Activated T-helper 1 cell treated with anti-CD3 and anti-CD28 coated beads, Interleukin-2, amount 50 U/mL, for 16 hours (primary cell): Measurements from ENCODE around the gene TTC16.

ENCODE experiments used
- DNase-seq, 2 donors: peaks; one replicate each; pipeline ENCODE4 v3.0.0-alpha.2; 2020; ENCODE audit warnings: low read depth in 1 of 2, low spot score in 1 of 2

The TTC16 gene

DNA sequence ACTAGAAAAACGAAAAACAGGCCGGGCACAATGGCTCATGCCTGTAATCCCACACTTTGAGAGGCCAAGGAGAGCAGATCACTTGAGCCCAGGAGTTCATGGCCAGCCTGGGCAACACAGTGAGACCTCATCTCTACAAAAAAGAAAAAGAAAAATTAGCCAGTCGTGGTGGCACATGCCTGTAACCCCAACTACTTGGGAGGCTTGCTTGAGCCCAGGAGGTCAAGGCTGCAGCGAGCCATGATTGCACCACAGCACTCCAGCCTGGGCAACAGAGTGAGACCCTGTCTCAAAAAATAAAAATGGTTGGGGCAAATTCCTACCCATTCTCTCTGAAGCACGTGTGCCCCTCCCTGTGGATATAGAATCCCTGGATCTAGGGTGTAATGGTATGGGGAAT lies 17.5 kb upstream of the TTC16 start:
- no peak for DNase-seq

DNA sequence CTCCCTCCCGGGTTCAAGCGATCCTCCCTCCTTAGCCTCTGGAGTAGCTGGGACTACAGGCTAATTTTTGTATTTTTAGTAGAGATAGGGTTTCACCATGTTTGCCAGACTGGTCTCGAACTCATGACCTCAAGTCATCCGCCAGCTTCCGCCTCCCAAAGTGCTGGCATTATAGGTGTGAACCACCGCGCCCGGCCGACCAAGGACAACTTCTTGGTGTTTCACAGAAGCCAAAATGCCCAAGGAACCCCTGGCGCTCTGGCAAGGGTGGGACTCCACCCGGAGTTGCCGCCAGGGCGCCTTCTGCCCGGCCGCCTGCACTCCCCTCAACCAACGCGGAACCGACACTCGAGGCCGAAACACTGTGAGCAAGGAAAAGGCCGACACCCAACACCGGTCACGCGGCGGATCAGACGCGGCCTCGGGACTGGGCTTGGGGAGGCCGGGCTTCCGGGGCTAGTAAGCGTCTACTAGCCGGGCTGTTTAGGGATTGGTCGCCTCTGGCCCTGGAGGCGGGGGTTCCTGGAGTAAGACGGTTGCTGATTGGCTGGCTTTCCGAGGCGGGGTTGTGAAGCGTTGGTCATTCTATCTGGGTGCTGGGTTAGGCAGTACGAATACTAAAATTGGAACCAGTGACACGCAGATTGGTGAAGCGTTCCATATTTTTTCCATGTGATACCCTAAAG lies 16.8 kb upstream of the TTC16 start:
- DNase-seq = peak; percentile 58 to 74

DNA sequence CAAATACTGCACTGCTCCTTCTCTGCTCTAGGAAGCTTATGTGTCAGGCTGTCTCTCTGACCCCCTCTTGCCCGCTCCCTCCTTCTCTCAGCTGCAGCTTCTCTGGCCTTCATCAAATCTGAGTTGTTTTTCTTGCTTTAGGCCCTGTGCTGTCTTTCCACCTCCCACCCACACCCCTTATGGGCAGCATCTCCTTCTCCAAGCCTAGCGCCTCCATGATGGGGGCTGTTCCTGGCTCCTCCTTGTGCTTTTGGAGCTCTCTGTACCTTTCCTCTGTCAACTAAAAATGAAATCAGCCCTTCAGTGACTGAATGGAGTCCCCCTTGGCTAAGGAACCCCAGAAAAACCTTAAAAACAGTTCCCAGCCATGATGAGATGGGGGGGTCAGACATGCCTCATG lies 15.7 kb upstream of the TTC16 start:
- no peak for DNase-seq

DNA sequence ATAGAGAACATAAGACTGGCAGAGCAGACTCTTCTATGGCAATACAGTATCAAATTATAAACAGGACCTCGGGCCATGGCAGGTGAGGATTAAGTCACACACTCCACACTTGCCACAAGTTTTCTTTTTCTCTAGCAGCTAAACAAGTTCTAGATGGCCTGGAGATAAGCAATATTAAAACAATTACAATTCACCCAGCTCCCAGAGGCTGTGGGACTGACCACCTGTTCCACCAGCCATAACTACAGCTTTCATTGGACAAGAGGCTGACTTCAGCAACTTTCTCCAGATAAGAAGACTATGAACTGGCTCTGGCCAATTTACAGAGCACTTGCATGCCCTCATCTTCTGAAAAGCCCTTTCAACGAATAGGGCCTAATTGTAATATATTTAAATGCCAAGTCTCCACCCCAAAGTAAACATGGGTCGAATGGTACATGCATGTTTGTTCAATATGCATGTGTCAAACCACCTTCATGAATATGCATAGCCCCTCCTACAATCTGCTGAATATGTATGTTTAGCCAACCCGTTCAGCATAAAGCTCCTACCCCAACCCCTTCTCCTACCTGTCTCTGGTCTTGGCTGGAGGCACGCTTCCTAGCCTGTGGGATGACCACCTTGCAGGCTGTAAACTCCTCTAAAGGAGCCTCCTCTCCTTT lies 15.2 kb upstream of the TTC16 start:
- no peak for DNase-seq

DNA sequence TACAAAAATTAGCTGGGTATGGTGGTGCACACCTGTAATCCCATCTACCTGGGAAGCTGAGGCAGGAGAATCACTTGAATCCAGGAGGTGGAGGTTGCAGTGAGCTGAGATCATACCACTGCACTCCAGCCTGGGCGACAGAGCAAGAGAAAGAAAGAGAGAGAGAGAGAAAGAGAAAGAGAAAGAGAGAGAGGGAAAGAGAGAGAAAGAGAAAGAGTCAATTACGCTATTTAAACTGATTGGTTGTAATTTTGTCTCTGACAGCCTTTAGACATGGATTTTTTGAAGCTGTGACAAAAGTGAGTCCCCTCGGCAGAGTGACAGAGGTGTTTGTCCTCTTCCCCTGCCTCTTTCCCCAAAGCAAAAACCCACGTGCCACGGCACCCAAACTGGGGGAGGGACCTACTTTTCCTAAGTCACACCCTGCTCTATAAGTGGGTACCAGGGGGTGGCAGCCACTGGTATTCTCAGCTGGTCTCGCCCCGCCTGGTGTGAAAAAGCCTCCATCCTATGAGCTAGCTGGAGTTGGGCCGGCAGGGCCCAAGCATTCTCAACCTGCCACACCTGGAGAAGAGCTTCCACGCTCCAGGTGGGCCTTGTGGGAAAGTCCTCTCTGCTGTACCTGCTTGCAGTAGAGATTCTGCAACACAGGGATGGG lies 12.5 kb upstream of the TTC16 start:
- no peak for DNase-seq

DNA sequence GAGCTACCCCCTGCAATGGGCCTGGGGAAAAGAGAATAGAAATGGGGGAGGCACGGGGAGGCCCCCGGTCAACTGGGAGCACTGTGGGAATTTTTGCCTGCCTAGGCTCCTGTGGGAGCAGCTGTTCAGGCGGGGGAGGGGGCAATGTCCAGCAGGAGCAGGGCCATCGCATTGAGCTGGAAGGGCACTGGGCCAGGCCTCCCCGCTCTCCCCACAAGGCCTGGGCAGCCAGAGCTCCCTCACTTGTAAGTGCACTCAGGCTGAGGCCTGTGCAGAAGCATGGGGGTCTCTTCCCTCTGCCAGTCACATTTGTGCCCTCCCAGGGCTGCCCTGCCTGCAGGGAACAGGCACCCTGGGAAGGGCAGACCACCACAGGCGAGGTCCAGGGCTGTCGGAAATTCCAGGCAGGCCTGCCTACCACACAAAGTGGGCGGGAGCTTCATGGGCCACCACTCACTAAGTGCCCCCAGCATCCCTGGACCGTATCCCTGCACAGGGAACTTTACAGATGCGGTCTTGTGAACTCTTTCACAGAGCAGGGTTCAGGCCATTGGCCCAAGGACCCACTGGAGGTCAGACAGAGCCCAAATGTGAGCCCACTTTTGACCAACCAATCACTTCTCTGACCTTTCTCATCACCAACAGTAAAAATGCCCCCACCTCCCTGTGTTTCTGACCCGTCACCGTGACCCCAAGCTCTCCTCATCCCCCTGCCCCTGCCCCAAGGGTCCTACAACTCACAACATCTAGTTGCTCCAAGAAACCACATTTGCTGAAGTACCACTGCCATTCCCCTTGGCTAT lies 10.1 kb upstream of the TTC16 start:
- no peak for DNase-seq

DNA sequence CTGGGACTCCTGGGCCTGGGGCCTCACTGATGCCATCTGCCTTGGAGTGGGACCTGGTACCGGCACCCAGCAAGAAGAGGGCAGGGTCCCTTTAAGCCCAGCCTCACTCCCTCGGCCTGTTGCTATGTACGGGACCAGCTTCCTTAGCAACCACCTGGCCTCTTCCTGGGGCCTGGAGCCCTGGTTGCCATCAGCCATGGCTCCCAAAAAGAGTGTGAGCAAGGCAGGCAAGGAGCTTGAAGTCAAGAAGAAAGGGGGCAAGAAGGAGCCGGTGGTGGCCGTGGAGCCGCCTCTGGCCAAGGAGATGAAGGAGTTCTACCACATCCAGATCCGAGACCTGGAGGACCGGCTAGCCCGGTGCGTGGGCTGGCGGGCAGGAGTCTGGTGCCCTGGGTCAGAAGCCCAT lies 9.0 kb upstream of the TTC16 start, which contains the start of gene CFAP157:
TSS of gene CFAP157 (plus strand) at position 153 of the 406 bp plus-strand sequence. CDS start at position 197, 44 bp downstream.
- DNase-seq = no peak

DNA sequence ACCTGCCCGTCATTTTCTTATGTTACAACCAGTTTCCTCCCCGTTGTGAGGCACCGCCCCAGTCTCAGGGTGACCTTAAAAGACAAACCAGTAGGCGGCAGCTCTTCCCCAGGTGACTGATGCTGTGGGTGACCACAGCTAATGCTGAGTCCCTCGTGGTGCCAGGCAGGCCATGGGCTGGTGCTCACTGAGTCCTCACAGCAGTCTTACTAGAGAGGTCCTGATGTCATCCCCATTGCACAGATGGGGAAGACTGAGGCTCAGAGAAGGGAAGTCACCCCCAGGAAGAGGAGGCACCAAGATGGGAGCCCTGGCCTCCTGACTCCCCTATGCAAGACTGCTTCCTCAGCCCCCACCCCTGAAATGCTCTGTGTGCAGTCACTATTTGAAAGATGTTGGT lies 8.1 kb upstream of the TTC16 start:
- DNase-seq = no peak

DNA sequence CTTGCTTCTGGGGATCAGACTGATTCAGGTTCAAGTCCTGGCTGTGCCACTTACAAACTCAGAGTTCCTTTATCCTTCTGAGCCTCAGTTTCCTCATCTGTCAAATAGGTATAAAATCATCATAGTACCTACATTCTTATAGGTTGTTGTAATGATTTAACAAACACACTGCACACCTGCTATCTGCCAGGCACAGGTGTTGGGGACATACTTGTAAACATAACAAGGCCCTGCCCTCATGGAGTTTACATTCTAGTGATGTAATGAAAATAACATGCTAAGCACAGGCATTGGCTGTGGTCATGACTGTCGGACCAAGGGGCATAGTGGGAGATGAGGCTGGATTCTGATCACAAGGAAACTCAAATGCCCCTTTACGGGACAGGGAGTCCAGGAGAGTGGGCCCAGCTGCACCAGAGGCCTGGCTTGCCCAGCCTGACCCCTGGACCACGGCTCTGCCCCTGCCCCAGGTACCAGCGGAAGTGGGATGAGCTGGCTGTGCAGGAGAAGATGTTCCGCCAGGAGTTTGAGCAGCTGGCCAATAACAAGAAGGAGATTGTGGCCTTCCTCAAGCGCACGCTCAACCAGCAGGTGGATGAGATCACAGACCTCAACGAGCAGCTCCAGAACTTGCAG lies 6.8 kb upstream of the TTC16 start:
- no peak for DNase-seq

DNA sequence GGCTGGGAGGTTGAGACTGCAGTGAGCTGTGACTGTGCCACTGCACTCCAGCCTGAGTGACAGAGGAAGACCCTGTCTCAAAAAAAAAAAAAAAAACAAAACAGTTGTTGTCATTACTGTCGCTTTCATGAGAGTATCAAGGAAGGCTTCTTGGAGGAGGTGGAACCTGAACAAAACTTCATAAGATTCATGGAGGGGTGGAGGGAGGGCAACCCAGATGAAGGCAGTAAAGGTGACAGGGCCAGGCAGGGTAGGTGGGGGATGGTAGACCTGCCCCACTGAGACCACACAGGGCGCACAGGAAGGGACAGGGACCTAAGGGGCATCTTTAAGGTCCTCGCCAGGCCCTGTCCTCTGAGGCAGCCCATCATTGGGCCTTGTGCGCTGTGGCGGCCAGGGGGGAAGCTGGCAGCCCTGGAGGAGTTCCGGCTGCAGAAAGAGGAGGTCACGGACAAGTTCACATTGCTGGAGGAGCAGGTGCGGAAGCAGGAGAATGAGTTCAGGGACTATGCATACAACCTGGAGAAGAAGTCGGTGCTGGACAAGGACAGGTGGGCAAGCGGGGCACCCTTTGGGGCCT lies 5.6 kb upstream of the TTC16 start:
- DNase-seq = no peak

DNA sequence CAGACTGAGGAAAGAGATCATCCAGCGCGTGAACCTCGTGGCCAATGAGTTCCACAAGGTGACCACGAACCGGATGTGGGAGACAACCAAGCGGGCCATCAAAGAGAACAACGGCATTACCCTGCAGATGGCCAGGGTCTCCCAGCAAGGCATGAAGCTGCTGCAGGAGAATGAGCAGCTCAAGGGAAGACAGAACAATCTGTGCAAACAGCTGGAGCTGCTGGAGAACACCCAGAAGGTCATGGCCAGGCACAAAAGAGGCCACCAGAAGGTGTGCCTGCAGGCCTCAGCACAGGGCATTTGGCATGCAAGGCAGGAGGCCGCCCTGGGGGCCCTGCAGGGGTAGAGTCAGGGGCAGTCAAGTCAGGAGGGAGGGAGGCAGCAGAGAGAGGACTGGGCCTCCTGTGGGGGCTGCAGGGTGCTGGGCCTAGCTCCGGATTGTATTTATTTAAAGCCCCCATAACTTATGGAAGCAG lies 4.6 kb upstream of the TTC16 start:
- no peak for DNase-seq

DNA sequence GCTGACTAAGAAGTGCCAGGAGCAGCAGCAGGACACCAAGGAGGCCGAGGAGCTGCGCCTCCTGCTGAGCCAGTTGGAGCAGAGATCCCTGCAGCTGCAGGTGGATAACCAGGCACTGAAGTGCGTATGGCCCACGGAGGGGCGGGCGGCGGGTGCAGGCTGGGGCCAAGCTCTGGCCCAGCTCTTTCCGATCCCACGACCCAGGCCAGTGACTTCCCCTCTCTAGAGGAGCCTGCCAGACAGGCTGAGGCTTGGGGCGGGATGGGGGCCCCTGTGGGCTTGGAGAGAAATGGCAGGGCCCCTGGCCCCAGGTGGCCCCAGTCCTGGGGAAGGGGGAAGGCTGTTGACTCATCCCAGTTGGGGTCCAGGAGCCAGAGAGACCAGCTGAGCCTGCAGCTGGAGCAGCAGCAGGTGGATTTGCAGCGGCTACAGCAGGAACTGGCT lies 4.0 kb upstream of the TTC16 start:
- DNase-seq = no peak

DNA sequence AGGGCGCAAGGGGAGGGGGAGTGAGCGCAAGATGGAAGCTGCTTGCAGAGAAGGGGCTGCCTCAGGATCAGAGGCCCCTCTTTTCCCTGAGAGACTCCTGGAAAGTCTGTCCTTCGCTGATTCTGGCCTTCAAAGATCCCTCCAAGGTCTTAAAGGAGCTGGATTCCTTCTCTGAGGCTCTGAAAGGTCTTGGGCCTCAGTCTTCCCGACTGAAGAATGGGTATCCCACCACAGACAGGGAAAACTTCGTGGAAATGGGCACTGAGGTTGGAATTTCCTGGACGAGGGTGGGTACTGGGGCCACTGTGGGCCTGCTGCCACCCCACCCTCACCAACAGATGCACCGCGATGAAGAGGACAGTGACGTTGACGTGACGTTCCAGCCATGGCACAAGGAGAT lies 3.5 kb upstream of the TTC16 start:
- DNase-seq = no peak

DNA sequence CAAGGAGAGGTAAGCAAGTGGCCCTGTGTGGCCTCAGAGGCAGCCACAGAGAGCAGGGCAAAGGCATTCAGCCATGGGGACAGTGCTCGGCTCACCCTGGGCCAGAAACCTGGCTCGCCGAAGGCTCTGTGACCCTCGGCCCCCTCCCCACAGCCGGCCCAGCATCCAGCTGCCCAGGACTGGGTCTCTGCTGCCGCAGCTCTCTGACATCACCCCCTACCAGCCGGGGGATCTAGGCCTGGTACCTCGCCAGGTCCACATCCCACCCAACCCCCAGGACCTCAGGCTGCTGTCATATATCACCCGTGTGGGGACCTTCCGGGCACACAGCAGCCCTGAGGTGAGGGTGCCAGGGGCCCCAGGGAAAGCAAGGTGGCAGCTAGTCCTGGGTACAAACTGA lies 3.0 kb upstream of the TTC16 start:
- DNase-seq = no peak

DNA sequence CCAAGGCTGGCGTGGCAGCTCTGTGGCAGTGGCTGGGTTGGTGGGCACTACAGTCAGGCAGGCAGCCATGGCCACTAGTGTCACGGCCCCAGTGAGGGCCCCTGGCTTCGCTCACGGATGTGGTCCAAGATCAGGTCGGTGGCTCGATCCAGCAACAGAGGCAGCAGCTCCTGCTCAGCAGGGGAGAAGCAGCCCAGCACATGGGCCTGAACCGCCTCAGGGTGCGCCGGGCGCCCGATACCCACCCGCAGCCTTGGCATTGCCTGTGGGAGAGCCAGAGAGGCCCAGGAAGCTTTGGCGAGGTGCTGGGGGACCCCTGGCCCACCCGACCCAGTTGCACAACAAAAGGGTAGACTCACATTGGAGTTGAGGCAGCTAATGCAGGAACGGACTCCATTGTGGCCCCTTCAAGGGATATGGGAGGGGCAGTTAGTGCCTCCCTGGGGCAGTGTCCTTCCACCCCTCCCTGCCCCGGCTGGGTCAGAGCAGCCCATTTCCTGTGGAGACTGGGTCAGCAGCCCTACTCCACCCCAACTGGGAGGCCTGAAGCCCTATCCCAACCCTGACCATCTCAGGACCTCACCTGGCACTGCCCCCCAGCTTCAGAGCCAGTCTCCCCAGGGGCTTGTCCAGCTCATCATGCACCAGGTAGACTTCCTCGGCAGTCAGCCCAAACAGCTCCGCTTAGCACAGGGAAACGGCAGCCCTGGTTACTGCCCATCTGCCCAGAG lies 1.7 kb upstream of the TTC16 start:
- no peak for DNase-seq

DNA sequence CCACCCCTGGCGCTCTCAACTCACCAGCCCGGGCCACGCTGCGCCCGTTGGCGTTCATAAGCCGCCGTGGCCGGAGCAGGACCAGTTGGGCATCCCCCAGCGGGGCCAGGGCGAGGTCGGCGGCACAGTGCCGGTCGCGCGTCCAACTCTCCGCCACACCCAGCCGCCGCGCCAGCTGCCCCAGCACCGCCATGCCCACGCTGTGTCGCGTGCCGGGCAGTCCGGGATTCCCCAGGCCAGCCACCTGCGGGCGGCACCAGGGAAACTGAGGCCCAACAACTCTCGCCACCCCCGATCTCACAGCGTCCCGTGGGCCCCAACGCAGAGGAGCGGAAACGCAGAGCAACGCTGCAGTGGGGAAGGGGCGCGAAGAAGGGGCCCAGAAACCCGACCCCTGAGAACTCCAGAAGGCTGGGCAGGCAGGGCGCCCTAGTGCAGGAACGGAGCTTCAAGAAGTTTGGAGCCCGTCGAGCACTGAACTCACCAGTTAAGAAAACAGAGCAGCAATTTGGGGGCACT lies 869 bp upstream of the TTC16 start:
- no peak for DNase-seq

DNA sequence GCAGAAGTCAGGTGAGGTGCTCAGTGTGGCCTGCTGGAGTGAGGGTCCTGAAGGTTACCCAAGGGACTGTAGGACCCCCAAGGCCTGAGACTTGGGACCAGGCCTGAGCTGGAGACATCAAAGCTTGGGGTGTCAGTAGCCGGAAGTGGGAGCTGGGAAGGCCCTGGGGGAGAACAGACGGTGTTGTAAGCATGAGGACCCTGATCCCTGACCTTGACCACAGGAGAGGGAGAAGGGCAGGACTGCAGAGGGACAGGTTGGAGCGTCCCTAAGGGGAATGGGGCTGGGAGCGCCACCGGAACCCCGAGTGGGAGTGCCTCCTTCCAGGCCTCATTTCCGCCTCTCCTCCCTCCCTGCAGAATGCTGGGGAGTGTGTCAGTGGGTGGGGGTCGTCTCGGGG lies 533 bp downstream of the TTC16 start:
- no peak for DNase-seq

DNA sequence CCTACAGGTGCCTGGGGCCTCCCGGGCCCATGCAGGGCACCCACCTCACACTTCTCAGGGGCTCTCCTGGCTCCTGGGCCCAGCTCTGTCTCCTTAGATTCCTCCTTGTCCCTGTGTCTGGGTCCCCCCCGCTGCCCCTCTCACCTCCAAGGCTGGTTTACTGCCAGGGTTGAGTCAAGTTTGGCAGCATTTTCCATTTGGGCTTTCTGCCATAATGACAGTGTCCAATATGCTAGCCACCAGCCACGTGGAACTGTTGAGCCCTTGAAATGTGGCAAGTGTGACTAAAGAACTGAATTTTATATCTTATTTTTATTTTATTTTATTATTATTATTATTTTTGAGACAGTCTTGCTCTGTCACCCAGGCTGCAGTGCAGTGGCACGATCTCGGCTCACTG lies 1.9 kb downstream of the TTC16 start:
- DNase-seq = no peak

DNA sequence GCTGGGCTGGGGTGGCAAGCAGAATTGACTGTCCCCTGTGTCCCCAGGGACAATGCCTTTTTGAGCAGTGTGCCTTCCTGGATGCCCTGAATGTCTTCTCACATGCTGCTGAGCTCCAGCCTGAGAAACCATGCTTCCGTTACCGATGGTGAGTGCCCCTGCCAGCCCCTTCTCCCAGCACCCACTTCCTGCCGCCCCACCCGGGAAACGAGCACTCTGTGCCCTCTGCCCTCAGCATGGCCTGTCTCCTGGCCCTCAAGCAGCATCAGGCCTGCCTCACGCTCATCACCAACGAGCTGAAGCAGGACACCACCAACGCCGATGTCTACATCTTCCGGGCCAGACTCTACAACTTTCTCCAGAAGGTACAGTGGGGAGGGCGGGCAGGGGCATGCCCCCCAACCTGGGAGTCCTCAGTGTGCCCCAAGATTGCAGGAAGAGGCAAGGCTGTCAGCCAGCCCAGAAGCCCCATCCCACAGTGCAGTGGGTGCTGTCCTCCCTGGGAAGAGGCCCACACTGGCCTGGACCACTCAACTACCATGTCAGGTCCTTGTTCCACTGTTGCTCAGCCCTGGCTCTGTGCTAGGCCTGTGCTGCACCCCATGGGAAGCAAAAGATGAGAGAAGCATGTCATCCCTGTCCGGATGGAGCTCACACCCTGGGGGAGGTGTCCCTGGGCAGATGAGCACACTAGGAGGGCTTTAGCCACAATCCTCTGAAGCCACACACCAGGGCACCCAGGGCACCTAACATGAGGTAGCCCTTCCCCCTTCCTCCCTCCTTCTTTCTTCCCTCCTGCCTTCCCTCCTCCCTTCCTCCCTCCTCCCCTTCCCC lies 4.4 kb downstream of the TTC16 start:
- no peak for DNase-seq
